ENCODE measurements around the gene CFAP57.
"Not testable (repeated sequence)": the region's sequence is repeated elsewhere in the genome, so short reads cannot be mapped to it uniquely, and the experiment has no call there.

Gene CFAP57

GRCh38 chr1:43171876-43172526 lies at the start of gene CFAP57, which contains the start of gene EBNA1BP2:
Gene CFAP57, plus strand, starts transcription at chr1:43172330. Its CDS starts 424 bp downstream, at chr1:43172754.
Gene EBNA1BP2, minus strand, starts transcription at chr1:43172290. Its CDS starts 172 bp downstream, at chr1:43172118.
- DNase-seq = peak; percentile 80 to 90

GRCh38 chr1:43123031-43123430 lies 49.1 kb upstream of the CFAP57 start:
- DNase-seq = no peak

GRCh38 chr1:43128816-43129215 lies 43.3 kb upstream of the CFAP57 start:
- DNase-seq = no peak

GRCh38 chr1:43129426-43129825 lies 42.7 kb upstream of the CFAP57 start:
- no peak for DNase-seq

- DNase-seq = no peak
Measured at GRCh38 chr1:43134068-43134467, 38.1 kb upstream of the CFAP57 start.

GRCh38 chr1:43134640-43135039 lies 37.5 kb upstream of the CFAP57 start:
- no peak for DNase-seq

- DNase-seq = no peak
Measured at GRCh38 chr1:43135857-43136781, 36.0 kb upstream of the CFAP57 start.

GRCh38 chr1:43137445-43138052 lies 34.6 kb upstream of the CFAP57 start:
- no peak for DNase-seq

- not testable (repeated sequence) for DNase-seq
Measured at GRCh38 chr1:43139295-43139694, 32.8 kb upstream of the CFAP57 start.

- DNase-seq = no peak
Measured at GRCh38 chr1:43140010-43140409, 32.1 kb upstream of the CFAP57 start.

- DNase-seq = no peak
Measured at GRCh38 chr1:43140583-43140982, 31.5 kb upstream of the CFAP57 start.

GRCh38 chr1:43143441-43143888 lies 28.7 kb upstream of the CFAP57 start:
- DNase-seq = peak in 1 of 2 experiments; percentile 20

- DNase-seq = no peak
Measured at GRCh38 chr1:43144237-43144636, 27.9 kb upstream of the CFAP57 start.

- DNase-seq = peak; percentile 81 to 91
Measured at GRCh38 chr1:43147625-43148327, 24.4 kb upstream of the CFAP57 start.

GRCh38 chr1:43149889-43150288 lies 22.2 kb upstream of the CFAP57 start:
- no peak for DNase-seq

- DNase-seq = peak in 1 of 2 experiments; percentile 18
Measured at GRCh38 chr1:43152866-43153265, 19.3 kb upstream of the CFAP57 start.

- no peak for DNase-seq
Measured at GRCh38 chr1:43153443-43153842, 18.7 kb upstream of the CFAP57 start.

- no peak for DNase-seq
Measured at GRCh38 chr1:43156026-43156425, 16.1 kb upstream of the CFAP57 start.

GRCh38 chr1:43165162-43165561 lies 7.0 kb upstream of the CFAP57 start:
- no peak for DNase-seq

- DNase-seq = no peak
Measured at GRCh38 chr1:43165765-43166164, 6.4 kb upstream of the CFAP57 start.

- no peak for DNase-seq
Measured at GRCh38 chr1:43171312-43171875, 736 bp upstream of the CFAP57 start.

- DNase-seq = peak; percentile 78 to 80
Measured at GRCh38 chr1:43172527-43172972, 420 bp downstream of the CFAP57 start.

Measured in NCI-H524 (cell line).